Gastroesophageal sphincter (tissue), 4 donors: ENCODE results near the gene UBE2E2. TPM values are rescaled to one million over a fixed set of nuclear protein-coding genes. Genes with fewer than 3 reads are reported as not detected.

ENCODE experiments used
- ATAC-seq: fragments of 150-250 bp; one replicate; pipeline ENCODE4 v1.9.1; 2016; ENCODE audit warnings: mild to moderate bottlenecking, moderate library complexity
- H3K27ac ChIP-seq, 4 donors: fragments of 200-600 bp; sonication (generic) in 3 of 4; 1 replicate in 3 of 4; 2 replicates in 1 of 4; pipeline ENCODE4 v1.5.1; 2016 to 2019
- H3K27me3 ChIP-seq: fragments of 200-600 bp; sonication (generic); one replicate; pipeline ENCODE4 v1.5.1; 2019
- H3K36me3 ChIP-seq, 2 donors: fragments of 200-600 bp; sonication (generic); one replicate each; pipeline ENCODE4 v1.5.1; 2019; ENCODE audit warnings: control low read depth in 1 of 2
- H3K4me1 ChIP-seq, 3 donors: fragments of 200-600 bp; sonication (generic); 1 replicate in 2 of 3; 2 replicates in 1 of 3; pipeline ENCODE4 v1.5.1; 2016 to 2019; ENCODE audit warnings: control low read depth in 2 of 3
- H3K4me3 ChIP-seq, 2 donors: fragments of 200-600 bp; sonication (generic); one replicate each; pipeline ENCODE4 v1.5.1; 2019; ENCODE audit warnings: mild to moderate bottlenecking in 1 of 2, moderate library complexity in 1 of 2
- H3K9me3 ChIP-seq, 3 donors: fragments of 200-600 bp; sonication (generic); one replicate each; pipeline ENCODE4 v1.5.1; 2017 to 2019; ENCODE audit warnings: control low read depth in 2 of 3
- CTCF ChIP-seq, 4 experiments: fragments of 200-600 bp in 2 of 4; fragments of 450-650 bp in 2 of 4; sonication (generic) in 1 of 4; IDR thresholded peaks; one replicate each; pipeline ENCODE4 v1.5.1; 2017 to 2019; ENCODE audit warnings: antibody characterized with exemption in 4 of 4, mild to moderate bottlenecking in 2 of 4, moderate library complexity in 2 of 4
- EP300 ChIP-seq: sonication (generic); formaldehyde crosslinking; IDR thresholded peaks from one replicate; pipeline ENCODE4 v1.6.1; 2017; ENCODE audit warnings: antibody characterized with exemption, mild to moderate bottlenecking
- POLR2A ChIP-seq, 2 donors: fragments of 450-650 bp; IDR thresholded peaks; one replicate each; pipeline ENCODE4 v1.6.1; 2017; ENCODE audit warnings: antibody characterized with exemption in 2 of 2, mild to moderate bottlenecking in 2 of 2, moderate library complexity in 1 of 2
- POLR2AphosphoS5 ChIP-seq: sonication (generic); formaldehyde crosslinking; IDR thresholded peaks from one replicate; pipeline ENCODE4 v1.6.1; 2017; ENCODE audit warnings: antibody characterized with exemption
- WGBS, 2 donors: methylation state at CpG; one replicate each; pipeline ENCODE4 v1.1.5; 2018; ENCODE audit warnings: low coverage in 1 of 2; 5-methylcytosine and 5-hydroxymethylcytosine counted together
- total RNA-seq, 4 donors: library from RNA; depleted of rRNA; stranded (reverse); fragments of >200 nt; gene quantifications; one replicate each; pipeline ENCODE4 v1.1.0, GENCODE V29; 2016

Gene UBE2E2
- total RNA-seq, 4 donors from 2014 or later, result 35.8 to 114 (median 70.2) TPM

- Histone ChIP-seq H3K4me1 (peaks cover 0 to 13% (median 0%) of the 10 kb centered on the region in 3 donors), H3K27ac (no peak overlapping the region), H3K4me3 (no peak overlapping the region), H3K9me3 (no peaks in the 10 kb centered on the region), H3K36me3 (peaks cover 0 to 3% of the 10 kb centered on the region in 2 donors), H3K27me3 (no peaks in the 10 kb centered on the region)
- no peak for ATAC-seq
- TF ChIP-seq POLR2AphosphoS5 (no peak), CTCF (IDR thresholded peaks at IDR 0.05) (no peak), EP300 (no peak), POLR2A (IDR thresholded peaks at IDR 0.05) (no peak)
- 22 to 40% methylated on average over 3 of the region's 3 CpGs for WGBS, 2 donors
These were observed 278.6 kb downstream of the UBE2E2 start for GRCh38 chr3:23481616-23482278.

GRCh38 chr3:23484386-23484785 lies 281.3 kb downstream of the UBE2E2 start:
- 38 to 94% methylated on average over 1 to 4 of the region's 4 CpGs for WGBS, 2 donors
- Histone ChIP-seq H3K4me1 (peaks cover 0 to 13% (median 0%) of the 10 kb centered on the region in 3 donors), H3K27me3 (no peaks in the 10 kb centered on the region), H3K27ac (no peak overlapping the region), H3K36me3 (peaks cover 0 to 7% of the 10 kb centered on the region in 2 donors), H3K4me3 (no peak overlapping the region), H3K9me3 (no peaks in the 10 kb centered on the region)
- TF ChIP-seq EP300 (no peak), POLR2A (IDR thresholded peaks at IDR 0.05) (no peak), POLR2AphosphoS5 (no peak), CTCF (IDR thresholded peaks at IDR 0.05) (no peak)
- no peak for ATAC-seq

GRCh38 chr3:23485922-23486321 lies 282.8 kb downstream of the UBE2E2 start:
- no peak for TF ChIP-seq POLR2AphosphoS5
- no peak for TF ChIP-seq CTCF (IDR thresholded peaks at IDR 0.05)
- no peak for TF ChIP-seq POLR2A (IDR thresholded peaks at IDR 0.05)
- no peak for TF ChIP-seq EP300
- no peaks in the 10 kb centered on the region for H3K27me3 ChIP-seq
- WGBS, 2 donors, result no CpG with 5 or more reads among the region's 6 CpGs
- no peaks in the 10 kb centered on the region for H3K9me3 ChIP-seq
- no peak overlapping the region for H3K27ac ChIP-seq
- peaks cover 0 to 13% (median 0%) of the 10 kb centered on the region in 3 donors for H3K4me1 ChIP-seq
- no peak overlapping the region for H3K4me3 ChIP-seq
- ATAC-seq, result no peak
- H3K36me3 ChIP-seq, result peaks cover 0 to 7% of the 10 kb centered on the region in 2 donors

- Histone ChIP-seq H3K27me3 (no peaks in the 10 kb centered on the region), H3K9me3 (no peaks in the 10 kb centered on the region), H3K36me3 (peaks cover 0 to 7% of the 10 kb centered on the region in 2 donors), H3K4me1 (peaks cover 0 to 5% (median 0%) of the 10 kb centered on the region in 3 donors), H3K4me3 (no peak overlapping the region), H3K27ac (no peak overlapping the region)
- no peak for ATAC-seq
- 100% methylated on average over 2 of the region's 9 CpGs; no CpG with 5 or more reads in 1 of the 2 donors for WGBS, 2 donors
- TF ChIP-seq EP300 (no peak), POLR2A (IDR thresholded peaks at IDR 0.05) (no peak), CTCF (IDR thresholded peaks at IDR 0.05) (no peak)
These were observed 283.9 kb downstream of the UBE2E2 start for GRCh38 chr3:23487015-23487414.

GRCh38 chr3:23488618-23489017 lies 285.5 kb downstream of the UBE2E2 start:
- 52 to 86% methylated on average over 3 of the region's 3 CpGs for WGBS, 2 donors
- Histone ChIP-seq H3K36me3 (peaks cover 0 to 7% of the 10 kb centered on the region in 2 donors), H3K27me3 (no peaks in the 10 kb centered on the region), H3K9me3 (no peaks in the 10 kb centered on the region), H3K27ac (no peak overlapping the region), H3K4me1 (peaks cover 0 to 6% (median 0%) of the 10 kb centered on the region in 3 donors), H3K4me3 (no peak overlapping the region)
- no peak for TF ChIP-seq POLR2AphosphoS5
- TF ChIP-seq POLR2A (IDR thresholded peaks at IDR 0.05), result no peak
- no peak for TF ChIP-seq CTCF (IDR thresholded peaks at IDR 0.05)
- no peak for TF ChIP-seq EP300
- no peak for ATAC-seq
